GM23338 (cell line): ENCODE results near the gene LRRC40. TPM values are rescaled to one million over a fixed set of nuclear protein-coding genes. Genes with fewer than 3 reads are reported as not detected.

Source experiments
- ATAC-seq: fragments of 200-7000 bp; cut with Tn5 transposase; 3 replicates; pipeline ENCODE4 v1.9.1; 2020
- DNase-seq: peaks from one replicate; pipeline ENCODE4 v3.0.0-alpha.2; 2015; ENCODE audit warnings: low spot score
- H2AFZ ChIP-seq: fragments of 200-600 bp; sonication (generic); 2 replicates; pipeline ENCODE4 v1.8.0; 2016; ENCODE audit warnings: antibody characterized with exemption, mild to moderate bottlenecking, moderate library complexity
- H3F3A ChIP-seq: fragments of 200-600 bp; sonication (generic); replicated peaks from 2 replicates; pipeline ENCODE4 v1.8.0; 2017; ENCODE audit warnings: antibody characterized with exemption, mixed run types, low read depth
- H3K27ac ChIP-seq: fragments of 200-600 bp; sonication (generic); 2 replicates; pipeline ENCODE4 v1.6.1; 2016; ENCODE audit warnings: low read depth
- H3K27me3 ChIP-seq: fragments of 200-600 bp; sonication (generic); 2 replicates; pipeline ENCODE4 v1.8.0; 2016; ENCODE audit warnings: mild to moderate bottlenecking, mixed run types, moderate library complexity; ENCODE audit not compliant: insufficient read depth
- H3K36me3 ChIP-seq: fragments of 200-600 bp; sonication (generic); 2 replicates; pipeline ENCODE4 v1.8.0; 2016; ENCODE audit warnings: mild to moderate bottlenecking; ENCODE audit not compliant: insufficient read depth
- H3K4me1 ChIP-seq: fragments of 200-600 bp; sonication (generic); 2 replicates; pipeline ENCODE4 v1.8.0; 2016; ENCODE audit warnings: mild to moderate bottlenecking, moderate library complexity; ENCODE audit not compliant: insufficient read depth
- H3K4me2 ChIP-seq: fragments of 200-600 bp; sonication (generic); 2 replicates; pipeline ENCODE4 v1.7.1; 2017; ENCODE audit warnings: mixed run types
- H3K4me3 ChIP-seq: fragments of 200-600 bp; sonication (generic); 2 replicates; pipeline ENCODE4 v1.6.1; 2016; ENCODE audit warnings: mixed run types
- H3K79me2 ChIP-seq: fragments of 200-600 bp; sonication (generic); replicated peaks from 2 replicates; pipeline ENCODE4 v1.8.0; 2017; ENCODE audit warnings: mild to moderate bottlenecking; ENCODE audit not compliant: insufficient read depth
- H3K9me2 ChIP-seq: fragments of 200-600 bp; sonication (generic); 2 replicates; pipeline ENCODE4 v1.8.0; 2017; ENCODE audit not compliant: insufficient read depth
- H4K20me1 ChIP-seq: fragments of 200-600 bp; sonication (generic); replicated peaks from 2 replicates; pipeline ENCODE4 v1.8.0; 2017; ENCODE audit warnings: mild to moderate bottlenecking; ENCODE audit not compliant: insufficient read depth
- H3K27ac Mint-ChIP-seq: 2 replicates; pipeline ENCODE4 v1.8.0; 2020; ENCODE audit warnings: inconsistent platforms, mild to moderate bottlenecking, moderate library complexity, mixed read lengths
- H3K27me3 Mint-ChIP-seq: 3 replicates; pipeline ENCODE4 v1.8.0; 2022; ENCODE audit warnings: low read depth, mild to moderate bottlenecking, moderate library complexity, mixed read lengths, inconsistent platforms; ENCODE audit not compliant: insufficient read depth, poor library complexity
- H3K36me3 Mint-ChIP-seq: 3 replicates; pipeline ENCODE4 v1.8.0; 2021; ENCODE audit warnings: low read depth, mild to moderate bottlenecking, inconsistent platforms, moderate library complexity, mixed read lengths
- H3K4me1 Mint-ChIP-seq: 3 replicates; pipeline ENCODE4 v1.8.0; 2020; ENCODE audit warnings: mild to moderate bottlenecking, inconsistent platforms, mixed read lengths
- H3K4me3 Mint-ChIP-seq: 3 replicates; pipeline ENCODE4 v1.8.0; 2021; ENCODE audit warnings: moderate library complexity, mild to moderate bottlenecking, inconsistent platforms, mixed read lengths
- H3K9me3 Mint-ChIP-seq: 3 replicates; pipeline ENCODE4 v1.8.0; 2020; ENCODE audit warnings: moderate library complexity, mild to moderate bottlenecking, inconsistent platforms, mixed read lengths
- CREB1 ChIP-seq: fragments of 250-450 bp; sonication (Bioruptor Pico); IDR thresholded peaks from 2 replicates; pipeline ENCODE4 v1.5.0; 2020; ENCODE audit warnings: low read depth, mild to moderate bottlenecking, moderate library complexity
- CTCF ChIP-seq, 2 experiments: fragments of 200-600 bp in 1 of 2; sonication (generic) in 1 of 2; conservative IDR thresholded peaks; 2 replicates each; pipeline versions ENCODE4 v1.5.1 to v1.6.1; 2016 to 2017; ENCODE audit warnings: antibody characterized with exemption in 2 of 2, low read depth in 2 of 2, mild to moderate bottlenecking in 2 of 2, moderate library complexity in 1 of 2
- ETS1 ChIP-seq: IDR thresholded peaks from 2 replicates; pipeline ENCODE4 v1.6.1; 2016; ENCODE audit warnings: antibody characterized with exemption
- EZH2 ChIP-seq: fragments of 200-600 bp; sonication (generic); IDR thresholded peaks from one replicate; pipeline ENCODE4 v1.8.0; 2017; ENCODE audit warnings: antibody characterized with exemption, mild to moderate bottlenecking, low read depth; ENCODE audit not compliant: unreplicated experiment
- EZH2phosphoT487 ChIP-seq: fragments of 200-600 bp; sonication (generic); IDR thresholded peaks from one replicate; pipeline ENCODE4 v1.8.1; 2018; ENCODE audit warnings: antibody characterized with exemption; ENCODE audit not compliant: unreplicated experiment
- JUNB ChIP-seq: IDR thresholded peaks from one replicate; pipeline ENCODE4 v1.6.1; 2016; ENCODE audit warnings: antibody characterized with exemption; ENCODE audit not compliant: unreplicated experiment
- NANOG ChIP-seq: IDR thresholded peaks from 2 replicates; pipeline ENCODE4 v1.6.1; 2016; ENCODE audit warnings: antibody characterized with exemption, borderline replicate concordance
- POLR2AphosphoS5 ChIP-seq: IDR thresholded peaks from 2 replicates; pipeline ENCODE4 v1.6.1; 2016; ENCODE audit warnings: antibody characterized with exemption, low read depth
- REST ChIP-seq: IDR thresholded peaks from one replicate; pipeline ENCODE4 v1.6.1; 2018; ENCODE audit warnings: antibody characterized with exemption; ENCODE audit not compliant: unreplicated experiment
- STAT1 ChIP-seq: IDR thresholded peaks from one replicate; pipeline ENCODE4 v1.6.1; 2016; ENCODE audit warnings: antibody characterized with exemption; ENCODE audit not compliant: unreplicated experiment
- ZNF114 ChIP-seq: fragments of 250-450 bp; sonication (Bioruptor Pico); IDR thresholded peaks from 2 replicates; pipeline ENCODE4 v1.5.0; 2020; ENCODE audit warnings: mild to moderate bottlenecking, moderate library complexity
- ZNF331 ChIP-seq: fragments of 250-450 bp; sonication (Bioruptor Pico); IDR thresholded peaks from 2 replicates; pipeline ENCODE4 v1.5.0; 2020; ENCODE audit warnings: low read depth, mild to moderate bottlenecking, moderate library complexity
- polyA plus RNA-seq: library from polyadenylated mRNA; unstranded; fragments of >200 nt; fragmentation: Nextera tagmentation; extraction: Ambion mirVana; gene quantifications from 2 replicates; pipeline ENCODE4 v1.2.1, GENCODE V29; 2016
- total RNA-seq: library from RNA; depleted of rRNA; stranded (reverse); fragments of >200 nt; shearing (Covaris generic); gene quantifications from 2 replicates; pipeline ENCODE4 v1.2.3, GENCODE V29; 2014

The LRRC40 gene
- total and polyA plus RNA-seq, 2 experiments from 2014 or later = 33.9 to 50.5 TPM

- Histone ChIP-seq H3K79me2 (peaks cover 96% of the 10 kb centered on the region), H4K20me1 (peaks cover 5% of the 10 kb centered on the region), H3F3A (no peaks in the 10 kb centered on the region), H3K4me2 (peak overlapping the region; percentile 97), H3K27ac (no peak overlapping the region), H2AFZ (no peak overlapping the region), H3K4me1 (peaks cover 8% of the 10 kb centered on the region), H3K9me2 (no peaks in the 10 kb centered on the region), H3K27me3 (no peaks in the 10 kb centered on the region), H3K4me3 (peak overlapping the region; percentile 81), H3K36me3 (no peaks in the 10 kb centered on the region)
- TF ChIP-seq CREB1 (CRISPR knock-in tag) (no peak), STAT1 (no peak), ZNF114 (CRISPR knock-in tag) (no peak), POLR2AphosphoS5 (no peak), CTCF (conservative IDR thresholded peaks at IDR 0.05; ENCODE audit: low read depth in 2 of 2) (no peak), ETS1 (no peak), ZNF331 (CRISPR knock-in tag) (no peak), NANOG (no peak), JUNB (no peak), EZH2phosphoT487 (no peak), EZH2 (no peak), REST (no peak)
- Mint-ChIP-seq H3K27me3 (peaks cover 7% of the 10 kb centered on the region), H3K27ac (no peak overlapping the region), H3K36me3 (peaks cover 4% of the 10 kb centered on the region; the same call in 1 of the 3 replicates), H3K4me3 (peak overlapping the region; percentile 96), H3K4me1 (peaks cover 9% of the 10 kb centered on the region; the same call in 2 of the 3 replicates), H3K9me3 (no peaks in the 10 kb centered on the region)
- DNase-seq (no peak), ATAC-seq (no peak)
Measured at GRCh38 chr1:70204139-70204538, 1.2 kb downstream of the LRRC40 start.
